GM23338 (cell line): ENCODE measurements around the gene FRMD3. TPM values are rescaled to one million over a fixed set of nuclear protein-coding genes. Genes with fewer than 3 reads are reported as not detected.

Experiments
- ATAC-seq: fragments of 200-7000 bp; cut with Tn5 transposase; 3 replicates; pipeline ENCODE4 v1.9.1; 2020
- DNase-seq: peaks from one replicate; pipeline ENCODE4 v3.0.0-alpha.2; 2015; ENCODE audit warnings: low spot score
- H2AFZ ChIP-seq: fragments of 200-600 bp; sonication (generic); 2 replicates; pipeline ENCODE4 v1.8.0; 2016; ENCODE audit warnings: antibody characterized with exemption, mild to moderate bottlenecking, moderate library complexity
- H3F3A ChIP-seq: fragments of 200-600 bp; sonication (generic); replicated peaks from 2 replicates; pipeline ENCODE4 v1.8.0; 2017; ENCODE audit warnings: antibody characterized with exemption, mixed run types, low read depth
- H3K27ac ChIP-seq: fragments of 200-600 bp; sonication (generic); 2 replicates; pipeline ENCODE4 v1.6.1; 2016; ENCODE audit warnings: low read depth
- H3K27me3 ChIP-seq: fragments of 200-600 bp; sonication (generic); 2 replicates; pipeline ENCODE4 v1.8.0; 2016; ENCODE audit warnings: mild to moderate bottlenecking, mixed run types, moderate library complexity; ENCODE audit not compliant: insufficient read depth
- H3K36me3 ChIP-seq: fragments of 200-600 bp; sonication (generic); 2 replicates; pipeline ENCODE4 v1.8.0; 2016; ENCODE audit warnings: mild to moderate bottlenecking; ENCODE audit not compliant: insufficient read depth
- H3K4me1 ChIP-seq: fragments of 200-600 bp; sonication (generic); 2 replicates; pipeline ENCODE4 v1.8.0; 2016; ENCODE audit warnings: mild to moderate bottlenecking, moderate library complexity; ENCODE audit not compliant: insufficient read depth
- H3K4me2 ChIP-seq: fragments of 200-600 bp; sonication (generic); 2 replicates; pipeline ENCODE4 v1.7.1; 2017; ENCODE audit warnings: mixed run types
- H3K4me3 ChIP-seq: fragments of 200-600 bp; sonication (generic); 2 replicates; pipeline ENCODE4 v1.6.1; 2016; ENCODE audit warnings: mixed run types
- H3K79me2 ChIP-seq: fragments of 200-600 bp; sonication (generic); replicated peaks from 2 replicates; pipeline ENCODE4 v1.8.0; 2017; ENCODE audit warnings: mild to moderate bottlenecking; ENCODE audit not compliant: insufficient read depth
- H3K9me2 ChIP-seq: fragments of 200-600 bp; sonication (generic); 2 replicates; pipeline ENCODE4 v1.8.0; 2017; ENCODE audit not compliant: insufficient read depth
- H4K20me1 ChIP-seq: fragments of 200-600 bp; sonication (generic); replicated peaks from 2 replicates; pipeline ENCODE4 v1.8.0; 2017; ENCODE audit warnings: mild to moderate bottlenecking; ENCODE audit not compliant: insufficient read depth
- H3K27ac Mint-ChIP-seq: 2 replicates; pipeline ENCODE4 v1.8.0; 2020; ENCODE audit warnings: inconsistent platforms, mild to moderate bottlenecking, moderate library complexity, mixed read lengths
- H3K27me3 Mint-ChIP-seq: 3 replicates; pipeline ENCODE4 v1.8.0; 2022; ENCODE audit warnings: low read depth, mild to moderate bottlenecking, moderate library complexity, mixed read lengths, inconsistent platforms; ENCODE audit not compliant: insufficient read depth, poor library complexity
- H3K36me3 Mint-ChIP-seq: 3 replicates; pipeline ENCODE4 v1.8.0; 2021; ENCODE audit warnings: low read depth, mild to moderate bottlenecking, inconsistent platforms, moderate library complexity, mixed read lengths
- H3K4me1 Mint-ChIP-seq: 3 replicates; pipeline ENCODE4 v1.8.0; 2020; ENCODE audit warnings: mild to moderate bottlenecking, inconsistent platforms, mixed read lengths
- H3K4me3 Mint-ChIP-seq: 3 replicates; pipeline ENCODE4 v1.8.0; 2021; ENCODE audit warnings: moderate library complexity, mild to moderate bottlenecking, inconsistent platforms, mixed read lengths
- H3K9me3 Mint-ChIP-seq: 3 replicates; pipeline ENCODE4 v1.8.0; 2020; ENCODE audit warnings: moderate library complexity, mild to moderate bottlenecking, inconsistent platforms, mixed read lengths
- CTCF ChIP-seq, 2 experiments: fragments of 200-600 bp in 1 of 2; sonication (generic) in 1 of 2; conservative IDR thresholded peaks; 2 replicates each; pipeline versions ENCODE4 v1.5.1 to v1.6.1; 2016 to 2017; ENCODE audit warnings: antibody characterized with exemption in 2 of 2, low read depth in 2 of 2, mild to moderate bottlenecking in 2 of 2, moderate library complexity in 1 of 2
- ETS1 ChIP-seq: IDR thresholded peaks from 2 replicates; pipeline ENCODE4 v1.6.1; 2016; ENCODE audit warnings: antibody characterized with exemption
- EZH2phosphoT487 ChIP-seq: fragments of 200-600 bp; sonication (generic); IDR thresholded peaks from one replicate; pipeline ENCODE4 v1.8.1; 2018; ENCODE audit warnings: antibody characterized with exemption; ENCODE audit not compliant: unreplicated experiment
- JUNB ChIP-seq: IDR thresholded peaks from one replicate; pipeline ENCODE4 v1.6.1; 2016; ENCODE audit warnings: antibody characterized with exemption; ENCODE audit not compliant: unreplicated experiment
- POLR2AphosphoS5 ChIP-seq: IDR thresholded peaks from 2 replicates; pipeline ENCODE4 v1.6.1; 2016; ENCODE audit warnings: antibody characterized with exemption, low read depth
- REST ChIP-seq: IDR thresholded peaks from one replicate; pipeline ENCODE4 v1.6.1; 2018; ENCODE audit warnings: antibody characterized with exemption; ENCODE audit not compliant: unreplicated experiment
- STAT1 ChIP-seq: IDR thresholded peaks from one replicate; pipeline ENCODE4 v1.6.1; 2016; ENCODE audit warnings: antibody characterized with exemption; ENCODE audit not compliant: unreplicated experiment
- ZNF114 ChIP-seq: fragments of 250-450 bp; sonication (Bioruptor Pico); IDR thresholded peaks from 2 replicates; pipeline ENCODE4 v1.5.0; 2020; ENCODE audit warnings: mild to moderate bottlenecking, moderate library complexity
- ZNF331 ChIP-seq: fragments of 250-450 bp; sonication (Bioruptor Pico); IDR thresholded peaks from 2 replicates; pipeline ENCODE4 v1.5.0; 2020; ENCODE audit warnings: low read depth, mild to moderate bottlenecking, moderate library complexity
- ZNF462 ChIP-seq: fragments of 250-450 bp; sonication (Bioruptor Pico); IDR thresholded peaks from 2 replicates; pipeline ENCODE4 v1.5.0; 2020; ENCODE audit warnings: mild to moderate bottlenecking, moderate library complexity
- polyA plus RNA-seq: library from polyadenylated mRNA; unstranded; fragments of >200 nt; fragmentation: Nextera tagmentation; extraction: Ambion mirVana; gene quantifications from 2 replicates; pipeline ENCODE4 v1.2.1, GENCODE V29; 2016
- total RNA-seq: library from RNA; depleted of rRNA; stranded (reverse); fragments of >200 nt; shearing (Covaris generic); gene quantifications from 2 replicates; pipeline ENCODE4 v1.2.3, GENCODE V29; 2014

The FRMD3 gene
- total and polyA plus RNA-seq, 2 experiments from 2014 or later: 0.47 to 1.2 TPM

- Histone ChIP-seq H3K9me2 (no peaks in the 10 kb centered on the region; the same call in 1 of the 2 replicates), H2AFZ (no peak overlapping the region), H3K36me3 (no peaks in the 10 kb centered on the region), H3K4me3 (no peak overlapping the region), H3K27me3 (no peaks in the 10 kb centered on the region), H3F3A (no peaks in the 10 kb centered on the region), H4K20me1 (no peaks in the 10 kb centered on the region), H3K27ac (no peak overlapping the region), H3K4me1 (no peaks in the 10 kb centered on the region), H3K79me2 (no peaks in the 10 kb centered on the region), H3K4me2 (no peak overlapping the region)
- Mint-ChIP-seq H3K27me3 (no peaks in the 10 kb centered on the region), H3K4me3 (no peak overlapping the region), H3K36me3 (no peaks in the 10 kb centered on the region), H3K4me1 (peaks cover 10% of the 10 kb centered on the region; the same call in 2 of the 3 replicates), H3K27ac (no peak overlapping the region), H3K9me3 (no peaks in the 10 kb centered on the region)
- no peak for TF ChIP-seq POLR2AphosphoS5
- no peak for TF ChIP-seq EZH2phosphoT487
- TF ChIP-seq ETS1: no peak
- no peak for TF ChIP-seq ZNF331
- TF ChIP-seq STAT1: no peak
- no peak for TF ChIP-seq JUNB
- no peak for TF ChIP-seq ZNF114 (CRISPR knock-in tag)
- no peak for TF ChIP-seq REST
- TF ChIP-seq ZNF462 (CRISPR knock-in tag): no peak
- no peak for TF ChIP-seq CTCF (conservative IDR thresholded peaks at IDR 0.05; ENCODE audit: low read depth in 2 of 2)
- DNase-seq (no peak), ATAC-seq (no peak)
Measured at GRCh38 chr9:83425240-83425639, 113.0 kb downstream of the FRMD3 start.
